HG02840 (cell line): Measurements from ENCODE around the gene LMTK2.
"Not testable (repeated sequence)": the region's sequence is repeated elsewhere in the genome, so short reads cannot be mapped to it uniquely, and the experiment has no call there.

Source experiments
- ATAC-seq: cut with Tn5 transposase; IDR thresholded peaks from one replicate; pipeline ENCODE4 v1.9.1; 2021; ENCODE audit warnings: mild to moderate bottlenecking, moderate library complexity, moderate number of reproducible peaks; ENCODE audit not compliant: unreplicated experiment, low FRiP score

Gene LMTK2

GRCh38 chr7:98102170-98102569, 4.5 kb upstream of the LMTK2 start:
- ATAC-seq: no peak

GRCh38 chr7:98105942-98106544, 619 bp upstream of the LMTK2 start:
- no peak for ATAC-seq

GRCh38 chr7:98107313-98107721, 655 bp downstream of the LMTK2 start:
- peak; percentile 8 for ATAC-seq

GRCh38 chr7:98110249-98111022, 3.8 kb downstream of the LMTK2 start:
- no peak for ATAC-seq

GRCh38 chr7:98112077-98112476, 5.4 kb downstream of the LMTK2 start:
- ATAC-seq: no peak

- ATAC-seq: no peak
These were observed 9.3 kb downstream of the LMTK2 start for GRCh38 chr7:98115746-98116525.

GRCh38 chr7:98116656-98117461, 10.2 kb downstream of the LMTK2 start:
- ATAC-seq: no peak

- no peak for ATAC-seq
These were observed 12.7 kb downstream of the LMTK2 start for GRCh38 chr7:98119256-98119918.

GRCh38 chr7:98120559-98120958, 13.9 kb downstream of the LMTK2 start:
- ATAC-seq: no peak

GRCh38 chr7:98121388-98121787, 14.7 kb downstream of the LMTK2 start:
- ATAC-seq: not testable (repeated sequence)

- ATAC-seq: no peak
These were observed 16.7 kb downstream of the LMTK2 start for GRCh38 chr7:98123365-98123696.

GRCh38 chr7:98125759-98126158, 19.1 kb downstream of the LMTK2 start:
- ATAC-seq: no peak

GRCh38 chr7:98126311-98127142, 19.9 kb downstream of the LMTK2 start:
- ATAC-seq: no peak

- ATAC-seq: no peak
These were observed 21.7 kb downstream of the LMTK2 start for GRCh38 chr7:98128346-98128745.

- no peak for ATAC-seq
These were observed 24.3 kb downstream of the LMTK2 start for GRCh38 chr7:98130959-98131358.

GRCh38 chr7:98133181-98133580, 26.5 kb downstream of the LMTK2 start:
- peak; percentile 77 for ATAC-seq

- peak; percentile 13 for ATAC-seq
These were observed 27.1 kb downstream of the LMTK2 start for GRCh38 chr7:98133621-98134303.

GRCh38 chr7:98134420-98135228, 28.0 kb downstream of the LMTK2 start:
- ATAC-seq: no peak
